IMR-90 (cell line): ENCODE measurements around the gene ZFAND2B. TPM values are rescaled to one million over a fixed set of nuclear protein-coding genes. Genes with fewer than 3 reads are reported as not detected.

Experiments used
- ATAC-seq: fragments of 200-7000 bp; cut with Tn5 transposase; 2 replicates; pipeline ENCODE4 v1.9.1; 2020; ENCODE audit warnings: low read depth, mild to moderate bottlenecking, moderate library complexity
- BruUV-seq: library from RNA; stranded (reverse); fragments of 400-500 nt; replicated peaks from 2 replicates; lab custom pipeline; 2021; lab: Mats Ljungman, UMichigan
- CTCF ChIA-PET: fragments of 300-600 bp; formaldehyde crosslinking; extraction: SDS; loops from one replicate; lab custom pipeline; 2021; ENCODE audit warnings: antibody characterized with exemption; lab: Yijun Ruan, JAX
- POLR2A ChIA-PET: fragments of 300-600 bp; sonication (Branson Sonifier 250); formaldehyde crosslinking; loops from one replicate; lab custom pipeline; 2022; ENCODE audit warnings: antibody characterized with exemption; ENCODE audit not compliant: unreplicated experiment; lab: Charles Lee
- DNase-seq: peaks from one replicate; pipeline ENCODE4 v3.0.0; 2013
- H2AFZ ChIP-seq: replicated peaks from 2 replicates; pipeline ENCODE3; 2013; ENCODE audit warnings: low read length, mild to moderate bottlenecking; ENCODE audit not compliant: poor library complexity
- H2AK5ac ChIP-seq: 2 replicates; pipeline ENCODE4 v1.6.1; 2013; ENCODE audit warnings: low read depth, low read length, inconsistent platforms
- H2AK9ac ChIP-seq: replicated peaks from 2 replicates; pipeline ENCODE3; 2013; ENCODE audit warnings: mild to moderate bottlenecking, low read depth, low read length, moderate library complexity; ENCODE audit not compliant: poor library complexity
- H2BK120ac ChIP-seq: 2 replicates; pipeline ENCODE4 v1.6.1; 2013; ENCODE audit warnings: low read depth, low read length, inconsistent platforms
- H2BK15ac ChIP-seq: 3 replicates; pipeline ENCODE4 v1.6.1; 2013; ENCODE audit warnings: low read depth, low read length, inconsistent platforms
- H2BK20ac ChIP-seq: 2 replicates; pipeline ENCODE4 v1.6.1; 2013; ENCODE audit warnings: low read depth, mild to moderate bottlenecking, inconsistent platforms, low read length, moderate library complexity
- H2BK5ac ChIP-seq: 2 replicates; pipeline ENCODE4 v1.6.1; 2013; ENCODE audit warnings: mild to moderate bottlenecking, low read depth, low read length, inconsistent platforms; ENCODE audit not compliant: poor library complexity, severe bottlenecking
- H3K14ac ChIP-seq: replicated peaks from 2 replicates; pipeline ENCODE4 v1.6.1; 2013; ENCODE audit warnings: low read depth, low read length, inconsistent platforms
- H3K18ac ChIP-seq: 2 replicates; pipeline ENCODE4 v1.6.1; 2013; ENCODE audit warnings: low read depth, low read length, control low read depth
- H3K23ac ChIP-seq: 2 replicates; pipeline ENCODE4 v1.6.1; 2013; ENCODE audit warnings: low read depth, low read length, inconsistent platforms
- H3K27ac ChIP-seq: 2 replicates; pipeline ENCODE4 v1.5.1; 2013; ENCODE audit warnings: mild to moderate bottlenecking, control low read depth, low read length; ENCODE audit not compliant: insufficient read depth
- H3K27me3 ChIP-seq: 2 replicates; pipeline ENCODE4 v1.6.1; 2013; ENCODE audit warnings: low read length; ENCODE audit not compliant: control insufficient read depth, insufficient read depth
- H3K36me3 ChIP-seq: 2 replicates; pipeline ENCODE4 v1.6.1; 2013; ENCODE audit warnings: low read length, mixed read lengths; ENCODE audit not compliant: control insufficient read depth, insufficient read depth
- H3K4ac ChIP-seq: 2 replicates; pipeline ENCODE4 v1.6.1; 2013; ENCODE audit warnings: low read depth, low read length, inconsistent platforms
- H3K4me1 ChIP-seq: 2 replicates; pipeline ENCODE4 v1.6.1; 2013; ENCODE audit warnings: low read length, mixed read lengths; ENCODE audit not compliant: control insufficient read depth, insufficient read depth
- H3K4me2 ChIP-seq: 2 replicates; pipeline ENCODE4 v1.6.1; 2013; ENCODE audit warnings: low read depth, mild to moderate bottlenecking, control low read depth, low read length, moderate library complexity
- H3K4me3 ChIP-seq: 2 replicates; pipeline ENCODE4 v1.5.1; 2013; ENCODE audit warnings: low read depth, mild to moderate bottlenecking, control low read depth, low read length, moderate library complexity; ENCODE audit not compliant: insufficient read depth
- H3K56ac ChIP-seq: 2 replicates; pipeline ENCODE4 v1.6.1; 2013; ENCODE audit warnings: low read length, inconsistent platforms; ENCODE audit not compliant: insufficient read depth; ENCODE audit errors: extremely low read depth
- H3K79me1 ChIP-seq, 2 experiments: 2 replicates each; pipeline ENCODE4 v1.6.1; 2013; ENCODE audit warnings: low read length in 2 of 2, inconsistent platforms in 1 of 2, low read depth in 1 of 2
- H3K9ac ChIP-seq: 2 replicates; pipeline ENCODE4 v1.6.1; 2013; ENCODE audit warnings: low read depth, low read length, control low read depth
- H3K9me1 ChIP-seq: 2 replicates; pipeline ENCODE4 v1.6.1; 2013; ENCODE audit warnings: low read length, inconsistent platforms; ENCODE audit not compliant: insufficient read depth
- H3K9me3 ChIP-seq: 2 replicates; pipeline ENCODE4 v1.6.1; 2013; ENCODE audit warnings: low read length; ENCODE audit not compliant: control insufficient read depth, insufficient read depth
- H4K20me1 ChIP-seq: 2 replicates; pipeline ENCODE4 v1.6.1; 2013; ENCODE audit warnings: low read length, inconsistent platforms; ENCODE audit not compliant: insufficient read depth
- H4K5ac ChIP-seq: 2 replicates; pipeline ENCODE4 v1.6.1; 2013; ENCODE audit warnings: mild to moderate bottlenecking, low read depth, low read length, control low read depth
- H4K8ac ChIP-seq, 2 experiments: 2 replicates each; pipeline ENCODE4 v1.6.1; 2013; ENCODE audit warnings: low read depth in 2 of 2, low read length in 2 of 2, control low read depth in 1 of 2, inconsistent platforms in 1 of 2
- H4K91ac ChIP-seq: 2 replicates; pipeline ENCODE4 v1.6.1; 2013; ENCODE audit warnings: low read depth, low read length, inconsistent platforms; ENCODE audit not compliant: insufficient read depth
- BHLHE40 ChIP-seq: fragments of 150-350 bp; IDR thresholded peaks from 2 replicates; pipeline ENCODE4 v1.6.1; 2016; ENCODE audit warnings: mild to moderate bottlenecking, low read depth, low read length
- CEBPB ChIP-seq: IDR thresholded peaks from 2 replicates; pipeline ENCODE4 v1.6.1; 2012; ENCODE audit warnings: low read depth, low read length, improper control_type of control experiment
- CHD1 ChIP-seq: IDR thresholded peaks from 2 replicates; pipeline ENCODE4 v1.6.1; 2012; ENCODE audit warnings: low read depth, low read length, improper control_type of control experiment
- CTCF ChIP-seq: conservative IDR thresholded peaks from 2 replicates; pipeline ENCODE4 v1.5.1; 2012; ENCODE audit warnings: mild to moderate bottlenecking, low read depth, low read length, improper control_type of control experiment
- ELK1 ChIP-seq: fragments of 150-350 bp; IDR thresholded peaks from 2 replicates; pipeline ENCODE4 v1.6.1; 2016; ENCODE audit warnings: low read depth, mild to moderate bottlenecking, low read length, moderate library complexity, borderline replicate concordance
- FOS ChIP-seq: fragments of 150-350 bp; IDR thresholded peaks from 2 replicates; pipeline ENCODE4 v1.6.1; 2016; ENCODE audit warnings: low read depth, low read length
- MAFK ChIP-seq: IDR thresholded peaks from 2 replicates; pipeline ENCODE4 v1.6.1; 2012; ENCODE audit warnings: low read depth, low read length, improper control_type of control experiment
- MAZ ChIP-seq: IDR thresholded peaks from 2 replicates; pipeline ENCODE4 v1.6.1; 2012; ENCODE audit warnings: low read depth, mild to moderate bottlenecking, low read length, improper control_type of control experiment, moderate library complexity, borderline replicate concordance
- MXI1 ChIP-seq: IDR thresholded peaks from 2 replicates; pipeline ENCODE4 v1.6.1; 2012; ENCODE audit warnings: low read depth, mild to moderate bottlenecking, low read length, moderate library complexity, borderline replicate concordance
- NFE2L2 ChIP-seq: fragments of 150-350 bp; IDR thresholded peaks from 2 replicates; pipeline ENCODE4 v1.6.1; 2016; ENCODE audit warnings: low read depth, mild to moderate bottlenecking, low read length
- POLR2A ChIP-seq: IDR thresholded peaks from 2 replicates; pipeline ENCODE4 v1.6.1; 2012; ENCODE audit warnings: mild to moderate bottlenecking, low read depth, low read length
- RAD21 ChIP-seq: IDR thresholded peaks from 2 replicates; pipeline ENCODE4 v1.6.1; 2012; ENCODE audit warnings: low read length, improper control_type of control experiment
- RCOR1 ChIP-seq: IDR thresholded peaks from 2 replicates; pipeline ENCODE4 v1.6.1; 2012; ENCODE audit warnings: mild to moderate bottlenecking, low read length, improper control_type of control experiment; ENCODE audit not compliant: insufficient replicate concordance
- RFX5 ChIP-seq: IDR thresholded peaks from 2 replicates; pipeline ENCODE4 v1.8.0; 2012; ENCODE audit warnings: low read depth, mild to moderate bottlenecking, low read length, moderate library complexity
- SMC3 ChIP-seq: fragments of 150-350 bp; IDR thresholded peaks from 2 replicates; pipeline ENCODE4 v1.6.1; 2016; ENCODE audit warnings: low read depth, mild to moderate bottlenecking, antibody characterized with exemption, low read length, moderate library complexity
- USF2 ChIP-seq: fragments of 150-350 bp; IDR thresholded peaks from 2 replicates; pipeline ENCODE4 v1.6.1; 2017; ENCODE audit warnings: mild to moderate bottlenecking, antibody characterized with exemption, low read length, low read depth
- WGBS, 2 experiments: methylation state at CpG; one replicate each; pipeline versions ENCODE4 v1.1.5 to v1.1.7; 2013; ENCODE audit warnings: missing lambda C conversion rate in 2 of 2; ENCODE audit not compliant: insufficient read length in 1 of 2; ENCODE audit errors: extremely low coverage in 2 of 2; 5-methylcytosine and 5-hydroxymethylcytosine counted together
- dilution Hi-C: fragments of 300-500 bp; cut with HindIII; formaldehyde crosslinking; loops from one replicate; pipeline ENCODE4 v1.14.3; 2018; ENCODE audit warnings: low sequenced_read_pairs; ENCODE audit not compliant: unreplicated experiment
- in situ Hi-C: fragments of 300-500 bp; cut with MboI; formaldehyde crosslinking; loops from 3 replicates; pipeline ENCODE4 v1.14.3; 2019; ENCODE audit warnings: low sequenced_read_pairs, inconsistent platforms, mixed read lengths
- intact Hi-C: fragments of 100-400 bp; cut with micrococcal nuclease; formaldehyde crosslinking; loops from 2 replicates; pipeline ENCODE4 v1.10.0; 2022
- polyA plus RNA-seq, 3 experiments: library from polyadenylated mRNA; depleted of rRNA; stranded (reverse); fragments of >200 nt; gene quantifications; 2 replicates each; pipeline ENCODE4 v1.2.3, GENCODE V29; 2012; ENCODE audit warnings: low replicate concordance in 1 of 3
- total RNA-seq: library from RNA; depleted of rRNA; stranded (reverse); fragments of >200 nt; gene quantifications from 2 replicates; pipeline ENCODE4 v1.2.3, GENCODE V29; 2012

The ZFAND2B gene
- total and polyA plus RNA-seq, 2 of the 4 experiments (the other 2 are of a cell fraction) = 25.5 to 38.3 TPM

GRCh38 chr2:219205165-219205538 is 1.4 kb upstream of the ZFAND2B start:
- Histone ChIP-seq H3K4me3 (no peak overlapping the region), H3K79me1 (peaks cover 5 to 19% of the 10 kb centered on the region in 2 experiments; a peak in 3 of 4 replicates), H2BK20ac (no peak overlapping the region), H2BK5ac (no peak overlapping the region), H2AK9ac (no peak overlapping the region), H3K27me3 (no peaks in the 10 kb centered on the region), H3K18ac (no peak overlapping the region), H4K20me1 (peaks cover 9% of the 10 kb centered on the region; the same call in 1 of the 2 replicates), H4K8ac (no peak overlapping the region), H3K9ac (no peak overlapping the region), H3K27ac (no peak overlapping the region), H3K9me1 (peaks cover 8% of the 10 kb centered on the region; the same call in 1 of the 2 replicates), H3K9me3 (no peaks in the 10 kb centered on the region), H4K5ac (no peak overlapping the region), H3K4ac (no peak overlapping the region), H2BK120ac (no peak overlapping the region), H3K4me2 (no peak overlapping the region), H3K23ac (no peak overlapping the region), H2BK15ac (no peak overlapping the region), H3K56ac (no peak overlapping the region), H4K91ac (no peak overlapping the region), H3K14ac (no peak overlapping the region), H3K36me3 (peaks cover 15% of the 10 kb centered on the region), H2AK5ac (no peak overlapping the region), H3K4me1 (peaks cover 16% of the 10 kb centered on the region), H2AFZ (no peak overlapping the region)
- BruUV-seq = no TSS peak
- intact Hi-C loops (no loop called here), dilution Hi-C loops (no loop called here), in situ Hi-C loops (loop anchor here (5.0 kb wide), 1 partner anchor 33 kb away; the partner anchor contains the start of gene SLC23A3)
- ATAC-seq (no peak), DNase-seq (no peak)
- TF ChIP-seq MXI1 = no peak
- no peak for TF ChIP-seq CHD1
- no peak for TF ChIP-seq SMC3
- no peak for TF ChIP-seq MAFK
- no peak for TF ChIP-seq FOS
- TF ChIP-seq USF2 = no peak
- TF ChIP-seq ELK1 = no peak
- TF ChIP-seq CEBPB = no peak
- no peak for TF ChIP-seq CTCF
- TF ChIP-seq POLR2A = no peak
- no peak for TF ChIP-seq BHLHE40
- no peak for TF ChIP-seq RFX5
- TF ChIP-seq RCOR1 = no peak
- no peak for TF ChIP-seq NFE2L2
- no peak for TF ChIP-seq MAZ
- TF ChIP-seq RAD21 = no peak
- ChIA-PET POLR2A (no interaction called here), CTCF (no interaction called here)
- no CpG with 5 or more reads among the region's 5 CpGs for WGBS, 2 experiments
